Body of pancreas (tissue), 4 donors: ENCODE data around the gene HARBI1. TPM values are rescaled to one million over a fixed set of nuclear protein-coding genes. Genes with fewer than 3 reads are reported as not detected.

Experiments used
- ATAC-seq: fragments of 150-250 bp; one replicate; pipeline ENCODE4 v1.9.1; 2016
- DNase-seq, 4 donors: peaks; one replicate each; pipeline ENCODE4 v3.0.0-alpha.2; 2019
- H3K27ac ChIP-seq, 4 donors: fragments of 200-600 bp; sonication (generic); 1 replicate in 3 of 4; 2 replicates in 1 of 4; pipeline versions ENCODE4 v1.5.1 to v1.6.1; 2016 to 2019; ENCODE audit warnings: mild to moderate bottlenecking in 1 of 4, mixed read lengths in 1 of 4, moderate library complexity in 1 of 4
- H3K27me3 ChIP-seq, 2 donors: fragments of 200-600 bp; sonication (generic); one replicate each; pipeline ENCODE4 v1.6.0; 2016; ENCODE audit warnings: mild to moderate bottlenecking in 1 of 2
- H3K36me3 ChIP-seq, 2 donors: fragments of 200-600 bp; sonication (generic); replicated peaks in 1 of 2; 2 replicates each; pipeline ENCODE4 v1.5.1; 2016; ENCODE audit warnings: low read depth in 2 of 2; ENCODE audit not compliant: insufficient read depth in 1 of 2
- H3K4me1 ChIP-seq: fragments of 200-600 bp; sonication (generic); one replicate; pipeline ENCODE4 v1.6.0; 2016
- H3K4me3 ChIP-seq, 2 donors: fragments of 200-600 bp; sonication (generic); 1 replicate in 1 of 2; 2 replicates in 1 of 2; pipeline ENCODE4 v1.5.1; 2016 to 2019
- H3K9me3 ChIP-seq, 3 donors: fragments of 200-600 bp; sonication (generic); 1 replicate in 2 of 3; 2 replicates in 1 of 3; pipeline ENCODE4 v1.5.1; 2016
- POLR2A ChIP-seq, 3 donors: fragments of 450-650 bp; IDR thresholded peaks; one replicate each; pipeline ENCODE4 v1.6.1; 2016; ENCODE audit warnings: antibody characterized with exemption in 3 of 3, mild to moderate bottlenecking in 2 of 3
- WGBS, 2 donors: methylation state at CpG; one replicate each; pipeline ENCODE4 v1.1.5; 2017; 5-methylcytosine and 5-hydroxymethylcytosine counted together
- intact Hi-C: fragments of 100-400 bp; cut with DNase I; formaldehyde crosslinking; loops from one replicate; pipeline ENCODE4 v1.15.1; 2023
- total RNA-seq, 2 donors: library from RNA; depleted of rRNA; stranded (reverse); fragments of >200 nt; gene quantifications; one replicate each; pipeline ENCODE4 v1.1.0, GENCODE V29; 2016
- TF ChIP-seq, protein P1 (sequence below), 7 experiments: fragments of 450-650 bp in 4 of 7; fragments of 200-600 bp in 3 of 7; sonication (generic) in 3 of 7; IDR thresholded peaks; one replicate each; pipeline ENCODE4 v1.5.1; 2016 to 2019; ENCODE audit warnings: antibody characterized with exemption in 7 of 7

HARBI1 gene
- total RNA-seq, 2 donors from 2014 or later, result 2.0 to 2.6 TPM

DNA sequence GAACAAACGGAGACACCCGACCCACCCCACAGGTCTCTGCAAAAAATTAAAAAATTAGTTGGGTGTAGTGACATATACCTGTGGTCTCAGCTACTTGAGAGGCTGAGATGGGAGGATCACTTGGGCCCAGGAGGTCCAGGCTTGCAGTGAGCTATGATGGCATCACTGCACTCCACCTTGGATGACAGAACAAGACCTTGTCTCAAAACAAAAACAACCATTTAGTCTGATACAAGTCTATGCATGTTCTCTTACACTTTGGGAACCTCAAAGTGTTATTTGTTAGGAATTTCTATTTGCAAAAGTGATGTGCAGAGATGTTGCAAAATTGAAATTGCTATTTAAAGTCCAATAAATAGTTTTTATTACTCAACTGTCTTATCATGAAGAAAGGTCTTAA is 14.6 kb upstream of the HARBI1 start:
- no peaks in the 10 kb centered on the region for H3K9me3 ChIP-seq
- no peaks in the 10 kb centered on the region for H3K27me3 ChIP-seq
- intact Hi-C loops, result no loop called here
- H3K4me1 ChIP-seq, result no peaks in the 10 kb centered on the region
- peaks cover 0 to 8% of the 10 kb centered on the region in 2 donors for H3K36me3 ChIP-seq
- ATAC-seq (no peak), DNase-seq (no peak)
- no peak overlapping the region for H3K4me3 ChIP-seq
- TF ChIP-seq, protein P1, sequence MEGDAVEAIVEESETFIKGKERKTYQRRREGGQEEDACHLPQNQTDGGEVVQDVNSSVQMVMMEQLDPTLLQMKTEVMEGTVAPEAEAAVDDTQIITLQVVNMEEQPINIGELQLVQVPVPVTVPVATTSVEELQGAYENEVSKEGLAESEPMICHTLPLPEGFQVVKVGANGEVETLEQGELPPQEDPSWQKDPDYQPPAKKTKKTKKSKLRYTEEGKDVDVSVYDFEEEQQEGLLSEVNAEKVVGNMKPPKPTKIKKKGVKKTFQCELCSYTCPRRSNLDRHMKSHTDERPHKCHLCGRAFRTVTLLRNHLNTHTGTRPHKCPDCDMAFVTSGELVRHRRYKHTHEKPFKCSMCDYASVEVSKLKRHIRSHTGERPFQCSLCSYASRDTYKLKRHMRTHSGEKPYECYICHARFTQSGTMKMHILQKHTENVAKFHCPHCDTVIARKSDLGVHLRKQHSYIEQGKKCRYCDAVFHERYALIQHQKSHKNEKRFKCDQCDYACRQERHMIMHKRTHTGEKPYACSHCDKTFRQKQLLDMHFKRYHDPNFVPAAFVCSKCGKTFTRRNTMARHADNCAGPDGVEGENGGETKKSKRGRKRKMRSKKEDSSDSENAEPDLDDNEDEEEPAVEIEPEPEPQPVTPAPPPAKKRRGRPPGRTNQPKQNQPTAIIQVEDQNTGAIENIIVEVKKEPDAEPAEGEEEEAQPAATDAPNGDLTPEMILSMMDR (IDR thresholded peaks at IDR 0.05), result no peak
- TF ChIP-seq POLR2A (IDR thresholded peaks at IDR 0.05), result no peak
- whole genome bisulfite sequencing, 2 donors, result 73 to 89% methylated on average over 2 of the region's 2 CpGs
- no peak overlapping the region for H3K27ac ChIP-seq

DNA sequence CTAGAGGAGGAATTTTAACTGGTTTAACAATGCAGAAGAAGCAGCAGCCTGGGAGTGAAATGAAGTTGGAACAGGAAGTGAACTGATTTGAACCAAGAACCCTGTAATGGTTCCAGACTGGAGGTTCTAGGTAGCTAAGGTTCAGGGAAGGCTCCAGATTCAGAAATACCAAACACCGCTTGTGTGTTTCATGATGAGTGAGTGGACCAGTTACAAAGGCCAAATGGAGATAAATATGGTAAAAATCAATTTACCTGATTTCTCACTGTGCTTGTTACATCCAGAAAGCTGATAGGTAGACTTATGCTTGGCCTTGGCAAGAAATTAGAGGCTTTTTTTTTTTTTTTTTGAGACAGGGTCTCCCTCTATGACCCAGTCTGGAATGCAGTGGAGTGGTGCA is 13.2 kb upstream of the HARBI1 start:
- ATAC-seq (no peak), DNase-seq (no peak)
- H3K27me3 ChIP-seq, result no peaks in the 10 kb centered on the region
- no peak overlapping the region for H3K4me3 ChIP-seq
- no peaks in the 10 kb centered on the region for H3K9me3 ChIP-seq
- intact Hi-C loops, result no loop called here
- H3K4me1 ChIP-seq, result no peaks in the 10 kb centered on the region
- TF ChIP-seq, protein P1 (IDR thresholded peaks at IDR 0.05), result no peak
- TF ChIP-seq POLR2A (IDR thresholded peaks at IDR 0.05), result no peak
- no peak overlapping the region for H3K27ac ChIP-seq
- WGBS, 2 donors, result 91 to 95% methylated on average over 1 of the region's 1 CpG
- peaks cover 0 to 6% of the 10 kb centered on the region in 2 donors for H3K36me3 ChIP-seq

DNA sequence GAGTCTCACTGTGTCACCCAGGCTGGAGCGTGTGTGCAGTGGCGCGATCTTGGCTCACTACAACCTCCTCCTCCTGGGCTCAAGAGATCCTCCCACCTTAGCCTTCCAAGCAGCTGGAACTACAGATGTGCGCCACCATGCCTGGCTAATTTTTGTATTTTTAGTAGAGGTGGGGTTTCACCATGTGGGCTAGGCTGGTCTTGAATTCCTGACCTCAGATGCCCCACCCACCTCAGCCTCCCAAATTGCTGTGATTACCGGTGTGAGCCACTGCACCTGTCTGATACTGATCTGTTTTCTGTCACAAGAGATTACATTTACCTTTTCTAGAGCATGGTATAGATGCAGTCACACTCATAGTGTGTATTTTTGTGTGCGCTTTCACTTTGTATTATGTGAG is 11.9 kb upstream of the HARBI1 start:
- ATAC-seq (no peak), DNase-seq (no peak)
- H3K27me3 ChIP-seq, result no peaks in the 10 kb centered on the region
- no peak overlapping the region for H3K4me3 ChIP-seq
- TF ChIP-seq POLR2A (IDR thresholded peaks at IDR 0.05), result no peak
- TF ChIP-seq, protein P1 (IDR thresholded peaks at IDR 0.05), result no peak
- WGBS, 2 donors, result 79 to 87% methylated on average over 6 of the region's 6 CpGs
- no peaks in the 10 kb centered on the region for H3K4me1 ChIP-seq
- H3K9me3 ChIP-seq, result no peaks in the 10 kb centered on the region
- no peak overlapping the region for H3K27ac ChIP-seq
- H3K36me3 ChIP-seq, result peaks cover 0 to 8% of the 10 kb centered on the region in 2 donors
- intact Hi-C loops, result no loop called here

DNA sequence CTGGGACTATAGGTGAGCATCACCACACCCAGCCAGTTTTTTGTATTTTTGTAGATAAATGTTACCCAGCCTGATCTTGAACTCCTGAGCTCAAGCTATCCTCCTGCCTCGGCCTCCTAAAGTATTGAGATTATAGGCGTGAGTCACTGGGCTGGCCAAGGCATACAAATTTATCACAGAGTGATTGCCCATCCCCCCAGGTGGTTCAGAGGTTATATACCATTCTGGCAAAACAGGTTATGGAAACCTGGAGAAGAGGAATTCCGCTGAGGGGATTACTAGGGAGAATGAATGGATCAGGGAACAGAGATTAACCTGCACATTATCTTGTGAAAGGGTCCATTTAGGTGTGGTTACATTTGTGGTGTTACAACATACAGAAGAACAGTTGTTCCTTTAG is 8.4 kb upstream of the HARBI1 start:
- Histone ChIP-seq H3K36me3 (peaks cover 0 to 6% of the 10 kb centered on the region in 2 donors), H3K9me3 (no peaks in the 10 kb centered on the region), H3K27me3 (no peaks in the 10 kb centered on the region), H3K27ac (no peak overlapping the region), H3K4me1 (no peaks in the 10 kb centered on the region), H3K4me3 (no peak overlapping the region)
- no peak for DNase-seq
- ATAC-seq, result no peak
- TF ChIP-seq POLR2A (IDR thresholded peaks at IDR 0.05), result no peak
- TF ChIP-seq, protein P1 (IDR thresholded peaks at IDR 0.05), result no peak
- WGBS, 2 donors, result 50 to 60% methylated on average over 3 of the region's 3 CpGs
- intact Hi-C loops, result no loop called here

DNA sequence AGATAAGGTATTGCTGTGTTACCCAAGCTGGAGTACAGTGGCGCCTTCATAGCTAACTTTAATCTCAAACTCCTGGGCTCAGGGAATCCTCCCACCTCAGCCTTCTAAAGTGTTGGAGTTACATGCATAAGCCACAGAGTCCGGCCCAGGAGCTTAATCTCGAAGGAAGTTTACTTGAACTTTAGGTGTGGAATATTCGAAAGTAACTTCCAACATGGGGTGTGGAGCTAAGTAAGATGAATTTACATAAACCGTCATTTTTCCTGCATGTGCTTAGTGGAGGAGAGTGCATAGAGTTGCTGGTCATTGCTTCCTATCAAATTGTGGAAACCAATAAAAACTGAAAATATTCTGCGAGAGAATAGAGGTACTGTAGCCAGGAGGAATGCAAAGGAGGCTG is 1.8 kb upstream of the HARBI1 start:
- H3K36me3 ChIP-seq, result no peaks in the 10 kb centered on the region
- H3K27ac ChIP-seq, result no peak overlapping the region
- H3K4me1 ChIP-seq, result peaks cover 35% of the 10 kb centered on the region
- WGBS, 2 donors, result 22 to 31% methylated on average over 6 of the region's 6 CpGs
- H3K9me3 ChIP-seq, result no peaks in the 10 kb centered on the region
- no peak for TF ChIP-seq POLR2A (IDR thresholded peaks at IDR 0.05)
- TF ChIP-seq, protein P1 (IDR thresholded peaks at IDR 0.05), result no peak
- no peak overlapping the region for H3K4me3 ChIP-seq
- DNase-seq (no peak), ATAC-seq (no peak)
- intact Hi-C loops, result no loop called here
- H3K27me3 ChIP-seq, result no peaks in the 10 kb centered on the region
